Measurements from ENCODE around the gene GRAMD2A. TPM values are rescaled to one million over a fixed set of nuclear protein-coding genes. Genes with fewer than 3 reads are reported as not detected.

GRAMD2A gene
- total and polyA plus RNA-seq, 11 donors, result 0.03 to 0.45 TPM; not detected in 9

DNA sequence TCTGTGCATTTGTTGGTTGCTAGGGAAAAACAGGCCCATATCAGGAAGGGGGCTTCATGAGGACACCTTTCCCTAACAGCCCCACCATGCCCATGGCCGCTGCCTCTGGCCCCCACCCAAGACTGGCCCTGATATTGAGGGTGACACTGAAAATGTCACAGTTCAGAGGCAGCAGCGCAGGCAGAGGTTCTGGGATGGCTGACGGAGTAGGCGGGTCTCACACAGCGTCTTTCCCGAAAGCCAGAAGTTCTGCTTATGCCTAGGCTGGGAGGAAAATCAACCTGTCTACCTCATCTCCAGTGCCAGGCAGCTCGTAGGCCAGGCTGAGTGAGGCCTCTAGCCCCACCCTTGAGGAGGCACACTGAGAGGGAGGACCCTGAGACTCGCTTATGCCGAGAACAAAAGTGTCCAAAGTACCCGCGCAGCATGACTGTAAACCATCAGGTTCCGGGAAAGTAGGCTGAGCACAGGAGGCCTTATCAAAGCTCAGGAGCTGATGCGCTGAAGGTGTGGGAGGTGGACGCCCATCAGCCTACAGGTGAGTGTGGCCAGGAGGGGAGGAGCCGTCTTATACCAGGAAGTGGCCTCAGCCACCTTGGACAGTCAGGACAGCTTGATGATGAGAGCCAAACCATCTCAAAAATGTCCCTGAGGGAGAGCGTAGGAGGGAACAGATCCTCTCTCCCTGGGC, 27.5 kb downstream of the GRAMD2A start:
- TF ChIP-seq, protein P1, sequence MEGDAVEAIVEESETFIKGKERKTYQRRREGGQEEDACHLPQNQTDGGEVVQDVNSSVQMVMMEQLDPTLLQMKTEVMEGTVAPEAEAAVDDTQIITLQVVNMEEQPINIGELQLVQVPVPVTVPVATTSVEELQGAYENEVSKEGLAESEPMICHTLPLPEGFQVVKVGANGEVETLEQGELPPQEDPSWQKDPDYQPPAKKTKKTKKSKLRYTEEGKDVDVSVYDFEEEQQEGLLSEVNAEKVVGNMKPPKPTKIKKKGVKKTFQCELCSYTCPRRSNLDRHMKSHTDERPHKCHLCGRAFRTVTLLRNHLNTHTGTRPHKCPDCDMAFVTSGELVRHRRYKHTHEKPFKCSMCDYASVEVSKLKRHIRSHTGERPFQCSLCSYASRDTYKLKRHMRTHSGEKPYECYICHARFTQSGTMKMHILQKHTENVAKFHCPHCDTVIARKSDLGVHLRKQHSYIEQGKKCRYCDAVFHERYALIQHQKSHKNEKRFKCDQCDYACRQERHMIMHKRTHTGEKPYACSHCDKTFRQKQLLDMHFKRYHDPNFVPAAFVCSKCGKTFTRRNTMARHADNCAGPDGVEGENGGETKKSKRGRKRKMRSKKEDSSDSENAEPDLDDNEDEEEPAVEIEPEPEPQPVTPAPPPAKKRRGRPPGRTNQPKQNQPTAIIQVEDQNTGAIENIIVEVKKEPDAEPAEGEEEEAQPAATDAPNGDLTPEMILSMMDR (IDR thresholded peaks at IDR 0.05), result no peak
- TF ChIP-seq POLR2A (IDR thresholded peaks at IDR 0.05), result no peak
- intact Hi-C loops (cut with DNase I), result no loop called here
- no peak for DNase-seq
- no peaks in the 10 kb centered on the region for H3K27me3 ChIP-seq
- no peak for ATAC-seq
- H3K4me1 ChIP-seq, result peaks cover 0 to 12% (median 0%) of the 10 kb centered on the region in 12 donors
- H3K36me3 ChIP-seq, result no peaks in the 10 kb centered on the region
- no peak overlapping the region for H3K27ac ChIP-seq
- no peaks in the 10 kb centered on the region for H3K9me3 ChIP-seq
- no peak overlapping the region for H3K4me3 ChIP-seq
- WGBS, 4 donors, result 93 to 95% (median 94%) methylated on average over 16 of the region's 16 CpGs

DNA sequence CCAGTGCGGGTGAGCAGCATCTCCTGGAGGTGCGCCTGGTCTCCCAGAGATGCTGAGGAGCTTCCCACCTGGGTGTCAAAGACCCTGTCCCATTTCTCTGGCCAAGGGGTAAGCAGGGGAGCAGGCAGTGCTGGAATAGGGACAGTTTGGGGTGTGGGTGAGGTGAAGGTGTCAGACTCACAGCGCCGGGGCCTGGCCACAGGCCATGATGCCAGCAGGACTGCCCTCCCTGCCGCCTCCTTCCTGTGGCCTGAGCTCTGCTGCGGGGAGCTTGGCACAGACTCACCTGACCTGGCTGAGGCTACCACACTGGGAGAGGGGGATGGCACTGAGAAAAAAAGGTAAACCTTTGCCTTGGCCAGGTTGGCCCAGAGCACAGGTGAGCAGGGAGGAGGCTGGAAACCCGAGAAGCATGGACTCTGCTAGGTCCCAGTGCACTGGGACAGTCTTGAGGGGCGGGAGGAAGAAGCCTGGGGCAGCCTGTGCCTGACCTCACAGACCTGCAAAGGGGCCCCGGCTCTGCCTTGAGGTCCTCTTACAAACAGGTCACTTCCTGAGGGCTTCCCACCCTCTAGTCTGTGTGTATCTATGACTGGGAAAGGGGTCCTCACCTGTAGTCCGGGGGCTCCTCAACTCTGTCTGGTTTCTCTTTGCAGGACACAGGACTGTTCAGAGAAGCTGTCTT, 28.2 kb downstream of the GRAMD2A start:
- intact Hi-C loops (cut with DNase I), result no loop called here
- Histone ChIP-seq H3K27me3 (no peaks in the 10 kb centered on the region), H3K27ac (no peak overlapping the region), H3K4me3 (no peak overlapping the region), H3K4me1 (peaks cover 0 to 12% (median 0%) of the 10 kb centered on the region in 12 donors), H3K9me3 (no peaks in the 10 kb centered on the region), H3K36me3 (no peaks in the 10 kb centered on the region)
- TF ChIP-seq POLR2A (IDR thresholded peaks at IDR 0.05), result no peak
- TF ChIP-seq, protein P1 (IDR thresholded peaks at IDR 0.05), result no peak
- DNase-seq, result no peak
- WGBS, 4 donors, result 76 to 85% (median 81%) methylated on average over 8 to 10 of the region's 10 CpGs
- ATAC-seq, result peak in 1 of 4 donors; percentile 6

DNA sequence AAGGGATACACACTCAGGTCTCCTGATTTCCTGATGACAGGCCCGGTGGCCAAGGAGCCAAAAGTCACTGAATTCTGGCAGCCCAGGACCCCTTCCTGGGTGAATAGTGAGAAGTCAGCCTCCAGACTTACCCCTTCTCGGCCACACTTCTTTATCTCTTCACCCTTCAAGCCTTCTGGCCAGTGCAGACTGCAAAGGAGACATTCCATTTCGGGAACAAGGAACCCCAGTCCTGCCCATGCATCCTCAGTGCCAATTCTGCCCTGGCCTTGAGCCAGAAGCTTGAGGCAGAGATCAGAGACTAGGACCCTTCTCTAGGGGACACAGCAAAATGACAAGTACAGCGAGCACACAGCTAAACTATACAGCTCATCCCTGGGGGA, 28.8 kb downstream of the GRAMD2A start:
- H3K27ac ChIP-seq, result no peak overlapping the region
- 35 to 72% (median 48%) methylated on average over 3 to 4 of the region's 4 CpGs for WGBS, 4 donors
- no peaks in the 10 kb centered on the region for H3K36me3 ChIP-seq
- DNase-seq (no peak), ATAC-seq (peak; percentile 14 to 47 (median 35))
- no peaks in the 10 kb centered on the region for H3K27me3 ChIP-seq
- H3K9me3 ChIP-seq, result no peaks in the 10 kb centered on the region
- intact Hi-C loops (cut with DNase I), result no loop called here
- peaks cover 0 to 12% (median 0%) of the 10 kb centered on the region in 12 donors for H3K4me1 ChIP-seq
- TF ChIP-seq, protein P1 (IDR thresholded peaks at IDR 0.05), result no peak
- TF ChIP-seq POLR2A (IDR thresholded peaks at IDR 0.05), result no peak
- no peak overlapping the region for H3K4me3 ChIP-seq

DNA sequence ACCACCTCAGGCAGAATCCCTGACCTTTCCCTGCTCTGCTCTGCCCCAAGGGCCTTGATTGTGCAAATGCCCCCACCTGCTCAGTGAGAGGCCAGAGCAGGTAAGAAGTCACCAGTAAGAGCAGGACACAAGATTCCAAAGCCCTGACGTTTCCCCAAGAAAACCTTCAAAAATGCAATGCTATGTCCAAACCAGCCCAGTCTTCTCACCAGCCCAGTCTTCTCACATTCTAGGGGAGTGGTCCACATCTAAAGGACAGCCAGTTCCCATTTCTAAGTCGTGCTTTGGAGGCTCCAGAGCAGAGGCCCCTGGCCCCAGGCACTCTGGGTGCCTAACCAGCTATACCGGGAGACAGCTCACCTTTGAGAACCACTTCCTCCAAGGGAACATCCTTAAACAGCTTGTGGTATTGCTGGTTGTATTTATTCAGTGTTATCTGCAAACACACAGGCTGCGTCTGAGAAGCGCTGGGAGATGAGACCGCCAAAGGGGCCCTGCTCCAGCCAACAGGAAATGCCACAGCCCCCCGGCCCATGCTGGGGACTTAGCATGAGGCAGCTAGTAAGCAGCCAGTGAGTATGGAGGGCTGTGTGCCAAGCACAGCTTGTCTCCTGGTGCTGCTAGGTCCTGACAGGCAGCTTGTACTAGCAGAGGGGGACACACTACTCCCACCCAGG, 29.3 kb downstream of the GRAMD2A start:
- no peaks in the 10 kb centered on the region for H3K27me3 ChIP-seq
- whole genome bisulfite sequencing, 4 donors, result 26 to 42% (median 35%) methylated on average over 6 to 7 of the region's 7 CpGs
- no peak overlapping the region for H3K27ac ChIP-seq
- TF ChIP-seq, protein P1 (IDR thresholded peaks at IDR 0.05), result no peak
- TF ChIP-seq POLR2A (IDR thresholded peaks at IDR 0.05), result no peak
- no peaks in the 10 kb centered on the region for H3K9me3 ChIP-seq
- no peaks in the 10 kb centered on the region for H3K36me3 ChIP-seq
- ATAC-seq (peak; percentile 62 to 74 (median 67)), DNase-seq (peak in 1 of 5 donors; percentile 50)
- peaks cover 0 to 12% (median 0%) of the 10 kb centered on the region in 12 donors for H3K4me1 ChIP-seq
- no peak overlapping the region for H3K4me3 ChIP-seq
- intact Hi-C loops (cut with DNase I), result no loop called here
